ENCODE measurements around the gene BCKDHB.
"Not testable (repeated sequence)": the region's sequence is repeated elsewhere in the genome, so short reads cannot be mapped to it uniquely, and the experiment has no call there.

Gene BCKDHB

GRCh38 chr6:80234401-80234800 lies 127.9 kb downstream of the BCKDHB start:
- H3K4me3 ChIP-seq (ENCODE audit: low read depth, low read length): no peak overlapping the region
- no peak for TF ChIP-seq CTCF (IDR thresholded peaks at IDR 0.05; ENCODE audit: low read depth, low read length, missing control alignments)
- in situ Hi-C loops (cut with HindIII; ENCODE audit: low sequenced_read_pairs): no loop called here
- DNase-seq (ENCODE audit: low read depth): no peak

- no peak for TF ChIP-seq CTCF (IDR thresholded peaks at IDR 0.05; ENCODE audit: low read depth, low read length, missing control alignments)
- H3K4me3 ChIP-seq (ENCODE audit: low read depth, low read length): no peak overlapping the region
- in situ Hi-C loops (cut with HindIII; ENCODE audit: low sequenced_read_pairs): no loop called here
- DNase-seq (ENCODE audit: low read depth): no peak
Measured at GRCh38 chr6:80234908-80235307, 128.4 kb downstream of the BCKDHB start.

GRCh38 chr6:80235647-80236046 lies 129.2 kb downstream of the BCKDHB start:
- no peak for DNase-seq (ENCODE audit: low read depth)
- H3K4me3 ChIP-seq (ENCODE audit: low read depth, low read length): no peak overlapping the region
- no peak for TF ChIP-seq CTCF (IDR thresholded peaks at IDR 0.05; ENCODE audit: low read depth, low read length, missing control alignments)
- in situ Hi-C loops (cut with HindIII; ENCODE audit: low sequenced_read_pairs): no loop called here

- DNase-seq (ENCODE audit: low read depth); H3K4me3 ChIP-seq (ENCODE audit: low read depth, low read length); in situ Hi-C loops (cut with HindIII; ENCODE audit: low sequenced_read_pairs): not testable (repeated sequence)
Measured at GRCh38 chr6:80238754-80239153, 132.3 kb downstream of the BCKDHB start.

GRCh38 chr6:80245043-80245442 lies 138.6 kb downstream of the BCKDHB start:
- DNase-seq (ENCODE audit: low read depth): no peak
- no peak overlapping the region for H3K4me3 ChIP-seq (ENCODE audit: low read depth, low read length)
- in situ Hi-C loops (cut with HindIII; ENCODE audit: low sequenced_read_pairs): no loop called here
- TF ChIP-seq CTCF (IDR thresholded peaks at IDR 0.05; ENCODE audit: low read depth, low read length, missing control alignments): no peak

GRCh38 chr6:80249897-80250296 lies 143.4 kb downstream of the BCKDHB start:
- no peak for TF ChIP-seq CTCF (IDR thresholded peaks at IDR 0.05; ENCODE audit: low read depth, low read length, missing control alignments)
- H3K4me3 ChIP-seq (ENCODE audit: low read depth, low read length): no peak overlapping the region
- in situ Hi-C loops (cut with HindIII; ENCODE audit: low sequenced_read_pairs): no loop called here
- no peak for DNase-seq (ENCODE audit: low read depth)

GRCh38 chr6:80250391-80250997 lies 144.0 kb downstream of the BCKDHB start:
- in situ Hi-C loops (cut with HindIII; ENCODE audit: low sequenced_read_pairs): no loop called here
- TF ChIP-seq CTCF (IDR thresholded peaks at IDR 0.05; ENCODE audit: low read depth, low read length, missing control alignments): no peak
- H3K4me3 ChIP-seq (ENCODE audit: low read depth, low read length): no peak overlapping the region
- DNase-seq (ENCODE audit: low read depth): no peak
